ENCODE results near the gene GAP43.
"Not testable (repeated sequence)": the region's sequence is repeated elsewhere in the genome, so short reads cannot be mapped to it uniquely, and the experiment has no call there.

GAP43 gene

DNA sequence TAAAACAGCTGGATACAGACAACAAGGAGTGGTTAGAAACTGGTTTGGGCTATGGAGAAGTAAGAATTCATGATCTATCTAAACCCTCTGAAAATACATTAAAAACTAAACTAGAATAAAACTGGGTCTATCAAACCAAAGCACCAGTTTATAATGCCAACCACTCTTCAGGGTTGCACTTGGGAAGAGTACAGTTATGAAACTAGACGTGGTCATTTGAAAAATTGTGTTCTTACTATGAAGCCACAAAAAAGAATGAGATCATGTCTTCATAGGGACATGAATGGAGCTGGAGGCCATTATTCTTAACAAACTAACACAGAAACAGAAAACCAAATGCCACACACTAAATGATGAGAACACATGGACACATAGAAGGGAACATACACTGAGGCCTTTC is 103.8 kb downstream of the GAP43 start:
- TF ChIP-seq, protein P1, sequence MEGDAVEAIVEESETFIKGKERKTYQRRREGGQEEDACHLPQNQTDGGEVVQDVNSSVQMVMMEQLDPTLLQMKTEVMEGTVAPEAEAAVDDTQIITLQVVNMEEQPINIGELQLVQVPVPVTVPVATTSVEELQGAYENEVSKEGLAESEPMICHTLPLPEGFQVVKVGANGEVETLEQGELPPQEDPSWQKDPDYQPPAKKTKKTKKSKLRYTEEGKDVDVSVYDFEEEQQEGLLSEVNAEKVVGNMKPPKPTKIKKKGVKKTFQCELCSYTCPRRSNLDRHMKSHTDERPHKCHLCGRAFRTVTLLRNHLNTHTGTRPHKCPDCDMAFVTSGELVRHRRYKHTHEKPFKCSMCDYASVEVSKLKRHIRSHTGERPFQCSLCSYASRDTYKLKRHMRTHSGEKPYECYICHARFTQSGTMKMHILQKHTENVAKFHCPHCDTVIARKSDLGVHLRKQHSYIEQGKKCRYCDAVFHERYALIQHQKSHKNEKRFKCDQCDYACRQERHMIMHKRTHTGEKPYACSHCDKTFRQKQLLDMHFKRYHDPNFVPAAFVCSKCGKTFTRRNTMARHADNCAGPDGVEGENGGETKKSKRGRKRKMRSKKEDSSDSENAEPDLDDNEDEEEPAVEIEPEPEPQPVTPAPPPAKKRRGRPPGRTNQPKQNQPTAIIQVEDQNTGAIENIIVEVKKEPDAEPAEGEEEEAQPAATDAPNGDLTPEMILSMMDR (IDR thresholded peaks at IDR 0.05; ENCODE audit: low read depth, low read length, poor library complexity, severe bottlenecking): no peak
- TF ChIP-seq EZH2phosphoT487 (IDR thresholded peaks at IDR 0.05; ENCODE audit: borderline replicate concordance, low read length): no peak
- H3K27me3 ChIP-seq (ENCODE audit: control insufficient read depth, low read length): peaks cover 9% of the 10 kb centered on the region
- H3K79me2 ChIP-seq (ENCODE audit: control insufficient read depth, low read length): no peaks in the 10 kb centered on the region

DNA sequence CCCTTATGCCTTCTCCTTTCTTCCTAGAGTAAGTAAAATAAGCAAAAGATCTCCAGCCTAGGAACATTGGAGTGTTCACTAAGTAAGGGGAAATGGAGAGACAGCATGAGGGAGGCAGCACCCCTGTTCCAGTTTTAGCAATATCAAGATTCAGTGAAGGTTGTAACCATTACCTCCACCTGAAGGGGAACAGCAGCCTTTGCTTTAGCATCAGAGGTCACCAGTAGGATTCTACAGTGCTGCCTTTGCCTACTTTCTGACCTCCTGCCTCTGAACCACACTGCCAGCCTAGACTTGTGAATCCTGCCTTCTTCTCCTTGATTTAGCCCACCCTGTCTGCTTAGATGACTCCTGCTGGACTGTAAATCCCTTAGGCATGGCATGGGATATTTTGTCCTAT is 104.7 kb downstream of the GAP43 start:
- Histone ChIP-seq H4K20me1 (ENCODE audit: control insufficient read depth, insufficient read depth, low read depth, low read length) (no peaks in the 10 kb centered on the region), H3K9me2 (replicated peaks; ENCODE audit: control insufficient read depth, low read length) (no peaks in the 10 kb centered on the region), H3K9me3 (ENCODE audit: control insufficient read depth, insufficient read depth, low read length) (no peaks in the 10 kb centered on the region), H3K4me2 (ENCODE audit: low read length) (no peak overlapping the region), H3K79me2 (ENCODE audit: control insufficient read depth, low read length) (no peaks in the 10 kb centered on the region), H3K36me3 (ENCODE audit: control insufficient read depth, low read length) (no peaks in the 10 kb centered on the region), H3K27ac (ENCODE audit: low read depth, low read length) (no peak overlapping the region), H3K4me3 (ENCODE audit: low read length) (no peak overlapping the region), H3F3A (ENCODE audit: control insufficient read depth, insufficient read depth) (no peaks in the 10 kb centered on the region), H3K27me3 (ENCODE audit: control insufficient read depth, low read length) (peaks cover 5% of the 10 kb centered on the region; the same call in 1 of the 2 replicates), H3K4me1 (ENCODE audit: control insufficient read depth, low read length) (no peaks in the 10 kb centered on the region)
- TF ChIP-seq EZH2phosphoT487 (IDR thresholded peaks at IDR 0.05; ENCODE audit: borderline replicate concordance, low read length): no peak
- TF ChIP-seq, protein P1 (IDR thresholded peaks at IDR 0.05; ENCODE audit: low read depth, low read length, poor library complexity, severe bottlenecking): no peak

More for the DNA sequence above, 103.8 kb downstream of the GAP43 start:
- Histone ChIP-seq H3K4me1 (ENCODE audit: control insufficient read depth, low read length) (no peaks in the 10 kb centered on the region), H3K4me3 (ENCODE audit: low read length) (no peak overlapping the region), H3F3A (ENCODE audit: control insufficient read depth, insufficient read depth) (no peaks in the 10 kb centered on the region), H3K9me3 (ENCODE audit: control insufficient read depth, insufficient read depth, low read length) (no peaks in the 10 kb centered on the region), H3K4me2 (ENCODE audit: low read length) (no peak overlapping the region), H3K9me2 (replicated peaks; ENCODE audit: control insufficient read depth, low read length) (no peaks in the 10 kb centered on the region), H3K36me3 (ENCODE audit: control insufficient read depth, low read length) (no peaks in the 10 kb centered on the region), H4K20me1 (ENCODE audit: control insufficient read depth, insufficient read depth, low read depth, low read length) (no peaks in the 10 kb centered on the region), H3K27ac (ENCODE audit: low read depth, low read length) (no peak overlapping the region)

DNA sequence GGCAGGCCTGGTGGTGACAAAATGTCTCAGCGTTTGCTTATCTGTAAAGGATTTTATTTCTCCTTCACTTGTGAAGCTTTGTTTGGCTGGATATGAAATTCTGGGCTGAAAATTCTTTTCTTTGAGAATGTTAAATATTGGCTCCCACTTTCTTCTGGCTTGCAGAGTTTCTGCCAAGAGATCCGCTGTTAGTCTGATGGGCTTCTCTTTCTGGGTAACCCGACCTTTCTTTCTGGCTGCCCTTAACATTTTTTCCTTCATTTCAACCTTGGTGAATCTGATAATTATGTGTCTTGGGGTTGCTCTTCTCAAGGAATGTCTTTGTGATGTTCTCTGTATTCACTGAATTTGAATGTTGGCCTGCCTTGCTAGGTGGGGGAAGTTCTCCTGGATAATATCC is 113.0 kb downstream of the GAP43 start:
- not testable (repeated sequence) for H3K36me3 ChIP-seq (ENCODE audit: control insufficient read depth, low read length); H3K9me2 ChIP-seq (replicated peaks; ENCODE audit: control insufficient read depth, low read length); H3F3A ChIP-seq (ENCODE audit: control insufficient read depth, insufficient read depth); H3K4me3 ChIP-seq (ENCODE audit: low read length); H3K79me2 ChIP-seq (ENCODE audit: control insufficient read depth, low read length); H3K27ac ChIP-seq (ENCODE audit: low read depth, low read length); H4K20me1 ChIP-seq (ENCODE audit: control insufficient read depth, insufficient read depth, low read depth, low read length); H3K9me3 ChIP-seq (ENCODE audit: control insufficient read depth, insufficient read depth, low read length); H3K27me3 ChIP-seq (ENCODE audit: control insufficient read depth, low read length); H3K4me2 ChIP-seq (ENCODE audit: low read length); H3K4me1 ChIP-seq (ENCODE audit: control insufficient read depth, low read length)

DNA sequence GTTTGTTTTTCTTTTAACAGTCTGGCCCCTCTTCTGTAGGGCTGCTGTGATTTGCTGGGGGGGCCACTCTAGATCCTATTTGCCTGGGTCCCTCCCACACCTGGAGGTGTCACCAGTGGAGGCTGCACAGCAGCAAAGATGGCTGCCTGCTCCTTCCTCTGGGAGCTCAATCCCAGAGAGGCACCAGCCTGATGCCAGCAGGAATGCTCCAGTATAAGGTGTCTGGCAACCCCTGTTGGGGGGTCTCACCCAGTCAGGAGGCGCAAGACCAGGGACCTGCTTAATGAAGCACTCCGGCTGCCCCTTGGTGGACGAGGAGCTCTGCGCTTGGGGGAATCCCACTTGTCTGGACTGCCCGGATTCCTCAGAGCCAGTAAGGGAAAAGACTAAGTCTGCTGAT is 118.3 kb downstream of the GAP43 start:
- H3K4me3 ChIP-seq (ENCODE audit: low read length): no peak overlapping the region
- H3K27ac ChIP-seq (ENCODE audit: low read depth, low read length): no peak overlapping the region
- no peaks in the 10 kb centered on the region for H3F3A ChIP-seq (ENCODE audit: control insufficient read depth, insufficient read depth)
- H3K9me3 ChIP-seq (ENCODE audit: control insufficient read depth, insufficient read depth, low read length): no peaks in the 10 kb centered on the region
- TF ChIP-seq, protein P1 (IDR thresholded peaks at IDR 0.05; ENCODE audit: low read depth, low read length, poor library complexity, severe bottlenecking): no peak
- TF ChIP-seq EZH2phosphoT487 (IDR thresholded peaks at IDR 0.05; ENCODE audit: borderline replicate concordance, low read length): no peak
- H3K36me3 ChIP-seq (ENCODE audit: control insufficient read depth, low read length): no peaks in the 10 kb centered on the region
- no peak overlapping the region for H3K4me2 ChIP-seq (ENCODE audit: low read length)
- H3K4me1 ChIP-seq (ENCODE audit: control insufficient read depth, low read length): no peaks in the 10 kb centered on the region
- no peaks in the 10 kb centered on the region for H3K79me2 ChIP-seq (ENCODE audit: control insufficient read depth, low read length)
- H3K27me3 ChIP-seq (ENCODE audit: control insufficient read depth, low read length): no peaks in the 10 kb centered on the region
- no peaks in the 10 kb centered on the region for H4K20me1 ChIP-seq (ENCODE audit: control insufficient read depth, insufficient read depth, low read depth, low read length)
- no peaks in the 10 kb centered on the region for H3K9me2 ChIP-seq (replicated peaks; ENCODE audit: control insufficient read depth, low read length)

DNA sequence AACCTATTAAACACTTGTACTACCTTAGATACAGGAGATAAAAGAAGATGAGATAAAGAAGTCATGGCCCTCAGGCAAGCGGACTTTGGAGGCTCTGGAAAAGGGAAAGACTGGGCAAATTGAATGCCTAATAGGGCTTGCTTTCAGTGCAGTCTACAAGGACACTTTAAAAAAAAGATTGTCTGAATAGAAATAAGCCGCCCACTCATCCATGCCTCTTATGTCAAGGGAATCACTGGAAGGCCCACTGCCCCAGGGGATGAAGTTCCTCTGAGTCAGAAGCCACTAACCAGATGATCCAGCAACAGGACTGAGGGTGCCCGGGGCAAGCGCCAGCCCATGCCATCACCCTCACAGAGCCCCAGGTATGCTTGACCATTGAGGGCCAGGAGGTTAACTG is 121.2 kb downstream of the GAP43 start:
- H3K9me3 ChIP-seq (ENCODE audit: control insufficient read depth, insufficient read depth, low read length); H3K4me2 ChIP-seq (ENCODE audit: low read length); H3K27me3 ChIP-seq (ENCODE audit: control insufficient read depth, low read length); H3K36me3 ChIP-seq (ENCODE audit: control insufficient read depth, low read length); H3F3A ChIP-seq (ENCODE audit: control insufficient read depth, insufficient read depth); H3K9me2 ChIP-seq (replicated peaks; ENCODE audit: control insufficient read depth, low read length); H3K27ac ChIP-seq (ENCODE audit: low read depth, low read length); H3K4me1 ChIP-seq (ENCODE audit: control insufficient read depth, low read length); H3K79me2 ChIP-seq (ENCODE audit: control insufficient read depth, low read length); H3K4me3 ChIP-seq (ENCODE audit: low read length); H4K20me1 ChIP-seq (ENCODE audit: control insufficient read depth, insufficient read depth, low read depth, low read length): not testable (repeated sequence)

DNA sequence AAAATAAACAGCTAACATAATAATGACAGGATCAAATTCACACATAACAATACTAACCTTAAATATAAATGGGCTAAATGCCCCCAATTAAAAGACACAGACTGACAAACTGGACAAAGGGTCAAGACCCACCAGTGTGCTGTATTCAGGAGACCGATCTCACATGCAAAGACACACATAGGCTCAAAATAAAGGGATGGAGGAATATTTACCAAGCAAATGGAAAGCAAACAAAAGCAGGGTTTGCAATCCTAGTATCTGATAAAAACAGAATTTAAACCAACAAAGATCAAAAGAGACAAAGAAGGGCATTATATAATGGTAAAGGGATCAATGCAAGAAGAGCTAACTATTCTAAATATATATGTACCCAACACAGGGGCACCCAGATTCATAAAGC is 129.7 kb downstream of the GAP43 start:
- H3K9me3 ChIP-seq (ENCODE audit: control insufficient read depth, insufficient read depth, low read length): not testable (repeated sequence)

More for the DNA sequence above, 129.7 kb downstream of the GAP43 start:
- H3K4me1 ChIP-seq (ENCODE audit: control insufficient read depth, low read length); H3K27ac ChIP-seq (ENCODE audit: low read depth, low read length); H3F3A ChIP-seq (ENCODE audit: control insufficient read depth, insufficient read depth); H3K36me3 ChIP-seq (ENCODE audit: control insufficient read depth, low read length); H3K79me2 ChIP-seq (ENCODE audit: control insufficient read depth, low read length); H3K4me2 ChIP-seq (ENCODE audit: low read length); H3K4me3 ChIP-seq (ENCODE audit: low read length); H3K9me2 ChIP-seq (replicated peaks; ENCODE audit: control insufficient read depth, low read length); H4K20me1 ChIP-seq (ENCODE audit: control insufficient read depth, insufficient read depth, low read depth, low read length); H3K27me3 ChIP-seq (ENCODE audit: control insufficient read depth, low read length): not testable (repeated sequence)
